Vagina (tissue), 2 donors: ENCODE data around the gene BMERB1.
"Not testable (repeated sequence)": the region's sequence is repeated elsewhere in the genome, so short reads cannot be mapped to it uniquely, and the experiment has no call there.

ENCODE experiments used
- POLR2A ChIP-seq, 2 donors: fragments of 450-650 bp; IDR thresholded peaks; one replicate each; pipeline ENCODE4 v1.6.1; 2017; ENCODE audit warnings: antibody characterized with exemption in 2 of 2, mild to moderate bottlenecking in 2 of 2, moderate library complexity in 2 of 2
- TF ChIP-seq, protein P1 (sequence below), 3 experiments: fragments of 450-650 bp in 2 of 3; fragments of 200-600 bp in 1 of 3; sonication (generic) in 1 of 3; IDR thresholded peaks; one replicate each; pipeline ENCODE4 v1.5.1; 2017 to 2019; ENCODE audit warnings: antibody characterized with exemption in 3 of 3, mild to moderate bottlenecking in 2 of 3, moderate library complexity in 2 of 3

DNA sequence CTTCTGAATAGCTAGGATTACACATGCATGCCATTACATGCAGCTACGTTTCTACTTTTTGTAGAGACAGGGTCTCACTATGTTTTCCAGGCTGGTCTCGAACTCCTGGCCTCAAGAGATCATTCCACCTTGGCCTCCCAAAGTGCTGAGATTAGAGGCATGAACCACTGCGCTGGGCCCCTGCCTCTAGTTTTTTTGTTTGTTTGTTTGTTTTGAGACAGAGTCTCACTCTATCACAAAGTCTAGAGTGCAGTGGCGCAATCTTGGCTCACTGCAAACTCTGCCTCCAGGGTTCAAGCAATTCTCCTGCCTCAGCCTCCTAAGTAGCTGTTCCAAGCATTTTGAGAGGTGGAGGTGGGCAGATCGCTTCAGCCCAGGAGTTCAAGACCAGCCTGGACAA, 12.7 kb upstream of the BMERB1 start:
- TF ChIP-seq, protein P1, sequence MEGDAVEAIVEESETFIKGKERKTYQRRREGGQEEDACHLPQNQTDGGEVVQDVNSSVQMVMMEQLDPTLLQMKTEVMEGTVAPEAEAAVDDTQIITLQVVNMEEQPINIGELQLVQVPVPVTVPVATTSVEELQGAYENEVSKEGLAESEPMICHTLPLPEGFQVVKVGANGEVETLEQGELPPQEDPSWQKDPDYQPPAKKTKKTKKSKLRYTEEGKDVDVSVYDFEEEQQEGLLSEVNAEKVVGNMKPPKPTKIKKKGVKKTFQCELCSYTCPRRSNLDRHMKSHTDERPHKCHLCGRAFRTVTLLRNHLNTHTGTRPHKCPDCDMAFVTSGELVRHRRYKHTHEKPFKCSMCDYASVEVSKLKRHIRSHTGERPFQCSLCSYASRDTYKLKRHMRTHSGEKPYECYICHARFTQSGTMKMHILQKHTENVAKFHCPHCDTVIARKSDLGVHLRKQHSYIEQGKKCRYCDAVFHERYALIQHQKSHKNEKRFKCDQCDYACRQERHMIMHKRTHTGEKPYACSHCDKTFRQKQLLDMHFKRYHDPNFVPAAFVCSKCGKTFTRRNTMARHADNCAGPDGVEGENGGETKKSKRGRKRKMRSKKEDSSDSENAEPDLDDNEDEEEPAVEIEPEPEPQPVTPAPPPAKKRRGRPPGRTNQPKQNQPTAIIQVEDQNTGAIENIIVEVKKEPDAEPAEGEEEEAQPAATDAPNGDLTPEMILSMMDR (IDR thresholded peaks at IDR 0.05), result not testable (repeated sequence)
- not testable (repeated sequence) for TF ChIP-seq POLR2A (IDR thresholded peaks at IDR 0.05)
